ENCODE results near the gene CELF4.

Gene CELF4

GRCh38 chr18:37584217-37584616 is 18.6 kb upstream of the CELF4 start:
- Mint-ChIP-seq H3K4me1 (ENCODE audit: low read depth) (no peaks in the 10 kb centered on the region), H3K27me3 (peaks cover 9% of the 10 kb centered on the region), H3K27ac (no peak overlapping the region), H3K4me3 (no peak overlapping the region), H3K36me3 (ENCODE audit: low read depth) (no peaks in the 10 kb centered on the region), H3K9me3 (no peaks in the 10 kb centered on the region)
- DNase-seq, result no peak

- H3K27me3 Mint-ChIP-seq, result peaks cover 14% of the 10 kb centered on the region
- no peaks in the 10 kb centered on the region for H3K9me3 Mint-ChIP-seq
- H3K27ac Mint-ChIP-seq, result no peak overlapping the region
- no peak for DNase-seq
- H3K4me3 Mint-ChIP-seq, result no peak overlapping the region
- no peaks in the 10 kb centered on the region for H3K36me3 Mint-ChIP-seq (ENCODE audit: low read depth)
- H3K4me1 Mint-ChIP-seq (ENCODE audit: low read depth), result no peaks in the 10 kb centered on the region
Observed at GRCh38 chr18:37582261-37582660, 16.7 kb upstream of the CELF4 start.

- Mint-ChIP-seq H3K27me3 (peaks cover 14% of the 10 kb centered on the region), H3K4me1 (ENCODE audit: low read depth) (no peaks in the 10 kb centered on the region), H3K9me3 (no peaks in the 10 kb centered on the region), H3K36me3 (ENCODE audit: low read depth) (no peaks in the 10 kb centered on the region), H3K27ac (no peak overlapping the region), H3K4me3 (no peak overlapping the region)
- no peak for DNase-seq
Observed at GRCh38 chr18:37578886-37579513, 13.4 kb upstream of the CELF4 start.

- Mint-ChIP-seq H3K27ac (no peak overlapping the region), H3K4me1 (ENCODE audit: low read depth) (no peaks in the 10 kb centered on the region), H3K9me3 (no peaks in the 10 kb centered on the region), H3K36me3 (ENCODE audit: low read depth) (no peaks in the 10 kb centered on the region), H3K4me3 (no peak overlapping the region), H3K27me3 (peaks cover 14% of the 10 kb centered on the region)
- no peak for DNase-seq
Observed at GRCh38 chr18:37578182-37578678, 12.6 kb upstream of the CELF4 start.

- no peak overlapping the region for H3K4me3 Mint-ChIP-seq
- no peak overlapping the region for H3K27ac Mint-ChIP-seq
- no peaks in the 10 kb centered on the region for H3K36me3 Mint-ChIP-seq (ENCODE audit: low read depth)
- no peaks in the 10 kb centered on the region for H3K9me3 Mint-ChIP-seq
- peaks cover 22% of the 10 kb centered on the region for H3K27me3 Mint-ChIP-seq
- no peaks in the 10 kb centered on the region for H3K4me1 Mint-ChIP-seq (ENCODE audit: low read depth)
- no peak for DNase-seq
Observed at GRCh38 chr18:37577051-37577611, 11.5 kb upstream of the CELF4 start.

- Mint-ChIP-seq H3K4me3 (no peak overlapping the region), H3K36me3 (ENCODE audit: low read depth) (no peaks in the 10 kb centered on the region), H3K27ac (no peak overlapping the region), H3K4me1 (ENCODE audit: low read depth) (no peaks in the 10 kb centered on the region), H3K9me3 (no peaks in the 10 kb centered on the region), H3K27me3 (peaks cover 21% of the 10 kb centered on the region)
- DNase-seq, result no peak
Observed at GRCh38 chr18:37575646-37576045, 10.0 kb upstream of the CELF4 start.

- no peaks in the 10 kb centered on the region for H3K4me1 Mint-ChIP-seq (ENCODE audit: low read depth)
- H3K27me3 Mint-ChIP-seq, result peaks cover 29% of the 10 kb centered on the region
- no peak for DNase-seq
- H3K27ac Mint-ChIP-seq, result no peak overlapping the region
- no peaks in the 10 kb centered on the region for H3K9me3 Mint-ChIP-seq
- no peak overlapping the region for H3K4me3 Mint-ChIP-seq
- H3K36me3 Mint-ChIP-seq (ENCODE audit: low read depth), result no peaks in the 10 kb centered on the region
Observed at GRCh38 chr18:37574113-37574512, 8.5 kb upstream of the CELF4 start.

- Mint-ChIP-seq H3K36me3 (ENCODE audit: low read depth) (no peaks in the 10 kb centered on the region), H3K27ac (no peak overlapping the region), H3K9me3 (no peaks in the 10 kb centered on the region), H3K27me3 (peaks cover 38% of the 10 kb centered on the region), H3K4me3 (no peak overlapping the region), H3K4me1 (ENCODE audit: low read depth) (peaks cover 6% of the 10 kb centered on the region)
- DNase-seq, result no peak
Observed at GRCh38 chr18:37572736-37573135, 7.1 kb upstream of the CELF4 start.

- H3K9me3 Mint-ChIP-seq, result no peaks in the 10 kb centered on the region
- no peak overlapping the region for H3K27ac Mint-ChIP-seq
- no peaks in the 10 kb centered on the region for H3K36me3 Mint-ChIP-seq (ENCODE audit: low read depth)
- no peak for DNase-seq
- H3K27me3 Mint-ChIP-seq, result peaks cover 45% of the 10 kb centered on the region
- H3K4me3 Mint-ChIP-seq, result no peak overlapping the region
- peaks cover 9% of the 10 kb centered on the region for H3K4me1 Mint-ChIP-seq (ENCODE audit: low read depth)
Observed at GRCh38 chr18:37571266-37571665, 5.7 kb upstream of the CELF4 start.

- no peak for DNase-seq
- no peak overlapping the region for H3K27ac Mint-ChIP-seq
- no peaks in the 10 kb centered on the region for H3K36me3 Mint-ChIP-seq (ENCODE audit: low read depth)
- peaks cover 50% of the 10 kb centered on the region for H3K27me3 Mint-ChIP-seq
- H3K9me3 Mint-ChIP-seq, result no peaks in the 10 kb centered on the region
- H3K4me3 Mint-ChIP-seq, result no peak overlapping the region
- H3K4me1 Mint-ChIP-seq (ENCODE audit: low read depth), result peaks cover 12% of the 10 kb centered on the region
Observed at GRCh38 chr18:37570336-37570930, 4.8 kb upstream of the CELF4 start.

- no peaks in the 10 kb centered on the region for H3K36me3 Mint-ChIP-seq (ENCODE audit: low read depth)
- no peak for DNase-seq
- H3K9me3 Mint-ChIP-seq, result no peaks in the 10 kb centered on the region
- no peak overlapping the region for H3K4me3 Mint-ChIP-seq
- H3K27ac Mint-ChIP-seq, result no peak overlapping the region
- peaks cover 67% of the 10 kb centered on the region for H3K27me3 Mint-ChIP-seq
- H3K4me1 Mint-ChIP-seq (ENCODE audit: low read depth), result peaks cover 18% of the 10 kb centered on the region
Observed at GRCh38 chr18:37568671-37569070, 3.1 kb upstream of the CELF4 start.

- Mint-ChIP-seq H3K27ac (no peak overlapping the region), H3K4me1 (ENCODE audit: low read depth) (peaks cover 18% of the 10 kb centered on the region), H3K9me3 (no peaks in the 10 kb centered on the region), H3K27me3 (peaks cover 67% of the 10 kb centered on the region), H3K4me3 (no peak overlapping the region), H3K36me3 (ENCODE audit: low read depth) (no peaks in the 10 kb centered on the region)
- DNase-seq, result no peak
Observed at GRCh38 chr18:37567994-37568359, 2.4 kb upstream of the CELF4 start.

GRCh38 chr18:37567061-37567993 is 1.7 kb upstream of the CELF4 start:
- H3K27me3 Mint-ChIP-seq, result peaks cover 67% of the 10 kb centered on the region
- peaks cover 18% of the 10 kb centered on the region for H3K4me1 Mint-ChIP-seq (ENCODE audit: low read depth)
- H3K4me3 Mint-ChIP-seq, result no peak overlapping the region
- H3K27ac Mint-ChIP-seq, result no peak overlapping the region
- no peaks in the 10 kb centered on the region for H3K36me3 Mint-ChIP-seq (ENCODE audit: low read depth)
- DNase-seq, result no peak
- H3K9me3 Mint-ChIP-seq, result no peaks in the 10 kb centered on the region

- peak overlapping the region; percentile 50 for H3K4me3 Mint-ChIP-seq
- H3K4me1 Mint-ChIP-seq (ENCODE audit: low read depth), result peaks cover 18% of the 10 kb centered on the region
- no peaks in the 10 kb centered on the region for H3K9me3 Mint-ChIP-seq
- H3K27me3 Mint-ChIP-seq, result peaks cover 73% of the 10 kb centered on the region
- no peak for DNase-seq
- no peak overlapping the region for H3K27ac Mint-ChIP-seq
- H3K36me3 Mint-ChIP-seq (ENCODE audit: low read depth), result no peaks in the 10 kb centered on the region
Observed at GRCh38 chr18:37566479-37567060, 972 bp upstream of the CELF4 start.

Data from activated T-cell treated with anti-CD3 and anti-CD28 coated beads, Interleukin-2, amount 50 U/mL, for 24 hours (primary cell).